Osteocyte (in vitro differentiated cells): ENCODE data around the gene ADGRA3. TPM values are rescaled to one million over a fixed set of nuclear protein-coding genes. Genes with fewer than 3 reads are reported as not detected.
A peak's percentile ranks its signal among the peaks of the same experiment; 100 is the strongest.

Experiments
- DNase-seq: peaks from one replicate; pipeline ENCODE4 v3.0.0; 2021; ENCODE audit warnings: mixed read lengths; ENCODE audit not compliant: unreplicated experiment; ENCODE audit errors: extremely low spot score
- H3K27ac Mint-ChIP-seq: one replicate; pipeline ENCODE4 v1.8.0; 2021; ENCODE audit warnings: mild to moderate bottlenecking, mixed read lengths; ENCODE audit not compliant: unreplicated experiment
- H3K27me3 Mint-ChIP-seq: one replicate; pipeline ENCODE4 v1.8.0; 2021; ENCODE audit warnings: mixed read lengths; ENCODE audit not compliant: unreplicated experiment
- H3K36me3 Mint-ChIP-seq: one replicate; pipeline ENCODE4 v1.8.0; 2021; ENCODE audit warnings: mixed read lengths; ENCODE audit not compliant: unreplicated experiment
- H3K4me1 Mint-ChIP-seq: one replicate; pipeline ENCODE4 v1.8.0; 2021; ENCODE audit warnings: mixed read lengths; ENCODE audit not compliant: unreplicated experiment
- H3K4me3 Mint-ChIP-seq: one replicate; pipeline ENCODE4 v1.8.0; 2021; ENCODE audit warnings: mild to moderate bottlenecking, moderate library complexity, mixed read lengths; ENCODE audit not compliant: unreplicated experiment
- H3K9me3 Mint-ChIP-seq: one replicate; pipeline ENCODE4 v1.8.0; 2021; ENCODE audit warnings: mixed read lengths; ENCODE audit not compliant: unreplicated experiment
- total RNA-seq: library from RNA; stranded (reverse); gene quantifications from 2 replicates; pipeline ENCODE4 v1.2.1, GENCODE V29; 2021
- TF ChIP-seq, protein P1 (sequence below): fragments of 200-600 bp; sonication (generic); IDR thresholded peaks from 2 replicates; pipeline ENCODE4 v1.5.0; 2021; ENCODE audit warnings: antibody characterized with exemption, mild to moderate bottlenecking, moderate library complexity

Gene ADGRA3
- total RNA-seq, 1 donor from 2014 or later, result 32.2 TPM

DNA sequence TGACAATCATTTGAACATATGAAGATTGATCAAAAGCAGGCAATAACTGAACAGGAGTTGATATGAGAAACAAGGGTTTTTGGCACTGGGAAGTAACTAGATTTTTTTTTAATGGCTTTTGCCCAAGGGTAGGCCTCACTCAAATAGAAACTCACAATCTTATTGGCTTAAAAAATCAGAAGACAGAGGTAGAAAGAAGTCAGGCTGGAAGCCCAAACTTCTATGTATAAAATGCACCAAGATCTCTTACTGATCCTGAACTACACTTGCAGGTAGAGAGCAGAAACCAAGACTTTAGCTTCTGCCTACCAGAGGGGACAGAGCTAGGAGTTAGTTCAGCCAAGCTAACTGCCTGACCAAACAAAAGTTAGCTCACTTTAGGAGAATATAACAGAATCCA, 74.9 kb downstream of the ADGRA3 start:
- Mint-ChIP-seq H3K36me3 (peaks cover 37% of the 10 kb centered on the region), H3K9me3 (no peaks in the 10 kb centered on the region), H3K4me1 (no peaks in the 10 kb centered on the region), H3K27ac (no peak overlapping the region), H3K27me3 (no peaks in the 10 kb centered on the region), H3K4me3 (no peak overlapping the region)
- DNase-seq, result no peak
- TF ChIP-seq, protein P1, sequence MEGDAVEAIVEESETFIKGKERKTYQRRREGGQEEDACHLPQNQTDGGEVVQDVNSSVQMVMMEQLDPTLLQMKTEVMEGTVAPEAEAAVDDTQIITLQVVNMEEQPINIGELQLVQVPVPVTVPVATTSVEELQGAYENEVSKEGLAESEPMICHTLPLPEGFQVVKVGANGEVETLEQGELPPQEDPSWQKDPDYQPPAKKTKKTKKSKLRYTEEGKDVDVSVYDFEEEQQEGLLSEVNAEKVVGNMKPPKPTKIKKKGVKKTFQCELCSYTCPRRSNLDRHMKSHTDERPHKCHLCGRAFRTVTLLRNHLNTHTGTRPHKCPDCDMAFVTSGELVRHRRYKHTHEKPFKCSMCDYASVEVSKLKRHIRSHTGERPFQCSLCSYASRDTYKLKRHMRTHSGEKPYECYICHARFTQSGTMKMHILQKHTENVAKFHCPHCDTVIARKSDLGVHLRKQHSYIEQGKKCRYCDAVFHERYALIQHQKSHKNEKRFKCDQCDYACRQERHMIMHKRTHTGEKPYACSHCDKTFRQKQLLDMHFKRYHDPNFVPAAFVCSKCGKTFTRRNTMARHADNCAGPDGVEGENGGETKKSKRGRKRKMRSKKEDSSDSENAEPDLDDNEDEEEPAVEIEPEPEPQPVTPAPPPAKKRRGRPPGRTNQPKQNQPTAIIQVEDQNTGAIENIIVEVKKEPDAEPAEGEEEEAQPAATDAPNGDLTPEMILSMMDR, result no peak

DNA sequence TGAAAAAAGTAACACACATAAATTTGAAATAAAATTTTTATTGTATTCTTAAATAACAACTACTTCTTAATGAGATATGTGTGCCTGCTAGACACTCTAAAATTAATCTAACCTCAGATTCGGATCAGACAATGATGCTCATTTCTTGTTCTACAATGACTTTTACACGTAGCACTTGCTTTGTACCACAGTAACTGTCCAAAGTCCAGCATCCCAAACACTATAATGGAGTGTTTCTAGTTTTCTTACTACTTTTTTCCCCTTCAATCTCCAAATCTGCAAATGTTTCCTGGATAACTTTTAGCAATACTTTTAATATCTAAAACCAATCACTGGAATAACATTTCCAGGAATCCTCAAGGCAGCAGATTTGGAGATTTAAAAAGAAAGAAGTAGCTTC, 75.9 kb downstream of the ADGRA3 start:
- H3K9me3 Mint-ChIP-seq, result no peaks in the 10 kb centered on the region
- TF ChIP-seq, protein P1, result no peak
- no peak for DNase-seq
- no peaks in the 10 kb centered on the region for H3K4me1 Mint-ChIP-seq
- no peak overlapping the region for H3K4me3 Mint-ChIP-seq
- no peaks in the 10 kb centered on the region for H3K27me3 Mint-ChIP-seq
- H3K27ac Mint-ChIP-seq, result no peak overlapping the region
- peaks cover 33% of the 10 kb centered on the region for H3K36me3 Mint-ChIP-seq

DNA sequence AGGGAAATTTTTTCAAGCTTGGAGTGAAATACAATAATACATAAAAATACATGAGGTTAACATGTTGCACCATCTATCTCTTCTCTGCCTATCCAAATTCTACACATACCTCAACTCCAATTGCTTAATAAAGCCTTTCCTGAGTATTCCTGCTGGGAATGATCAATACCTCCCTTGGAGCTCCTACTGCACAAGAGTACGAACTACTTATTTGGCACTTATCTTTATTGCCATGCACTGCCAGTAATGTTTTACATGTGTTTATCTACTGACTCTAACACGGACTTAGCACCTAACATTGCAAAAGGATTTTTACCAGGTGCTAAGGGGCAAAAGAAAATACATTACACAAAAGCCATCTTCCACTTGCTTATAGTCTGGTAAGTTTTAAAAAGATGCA, 80.2 kb downstream of the ADGRA3 start:
- H3K27ac Mint-ChIP-seq, result no peak overlapping the region
- H3K9me3 Mint-ChIP-seq, result no peaks in the 10 kb centered on the region
- no peak for DNase-seq
- no peak overlapping the region for H3K4me3 Mint-ChIP-seq
- H3K36me3 Mint-ChIP-seq, result peaks cover 13% of the 10 kb centered on the region
- TF ChIP-seq, protein P1, result no peak
- H3K27me3 Mint-ChIP-seq, result no peaks in the 10 kb centered on the region
- H3K4me1 Mint-ChIP-seq, result no peaks in the 10 kb centered on the region

DNA sequence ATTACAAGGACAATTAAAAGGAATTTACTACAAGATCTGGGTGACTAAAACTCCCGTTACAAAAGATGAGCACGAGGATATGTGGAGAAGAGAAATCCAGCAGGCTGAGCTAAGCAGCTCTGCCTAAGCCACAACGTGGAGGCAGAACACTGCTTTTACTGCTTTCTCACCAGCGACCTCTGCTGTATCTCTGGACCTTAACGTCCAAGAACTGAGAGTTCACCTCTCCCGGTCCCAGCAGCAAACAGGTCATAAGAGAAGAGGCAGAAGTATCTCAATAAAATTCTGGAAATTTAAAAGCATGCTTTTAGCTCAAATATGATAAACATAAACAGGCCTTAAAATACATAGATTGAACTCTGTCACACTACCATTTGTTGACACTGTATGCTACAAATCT, 81.0 kb downstream of the ADGRA3 start:
- H3K27ac Mint-ChIP-seq, result no peak overlapping the region
- no peak overlapping the region for H3K4me3 Mint-ChIP-seq
- no peaks in the 10 kb centered on the region for H3K27me3 Mint-ChIP-seq
- no peak for DNase-seq
- H3K36me3 Mint-ChIP-seq, result peaks cover 13% of the 10 kb centered on the region
- H3K4me1 Mint-ChIP-seq, result no peaks in the 10 kb centered on the region
- TF ChIP-seq, protein P1, result peak; percentile 57
- no peaks in the 10 kb centered on the region for H3K9me3 Mint-ChIP-seq

DNA sequence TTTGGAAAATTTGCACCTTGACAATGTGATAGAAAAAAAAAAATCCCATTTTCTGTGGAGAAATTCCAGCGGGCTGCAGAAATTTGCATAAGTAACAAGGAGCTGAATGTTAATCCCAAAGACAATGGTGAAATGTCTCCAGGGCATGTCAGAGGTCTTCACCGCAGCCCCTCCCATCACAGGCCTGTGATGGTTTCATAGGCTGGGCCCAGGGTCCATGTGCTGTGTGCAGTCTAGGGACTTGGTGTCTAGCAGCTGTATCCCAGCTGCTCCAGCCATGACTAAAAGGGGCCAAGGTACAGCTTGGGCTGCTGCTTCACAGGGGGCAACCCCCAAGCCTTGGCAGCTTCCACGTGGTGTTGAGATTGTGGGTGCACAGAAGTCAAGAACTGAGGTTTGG, 85.2 kb downstream of the ADGRA3 start:
- H3K36me3 Mint-ChIP-seq, result peaks cover 15% of the 10 kb centered on the region
- TF ChIP-seq, protein P1, result no peak
- no peak for DNase-seq
- no peaks in the 10 kb centered on the region for H3K9me3 Mint-ChIP-seq
- no peak overlapping the region for H3K4me3 Mint-ChIP-seq
- no peaks in the 10 kb centered on the region for H3K4me1 Mint-ChIP-seq
- H3K27me3 Mint-ChIP-seq, result no peaks in the 10 kb centered on the region
- no peak overlapping the region for H3K27ac Mint-ChIP-seq
